Psoas muscle (tissue), 8 donors: Measurements from ENCODE around the gene ABCB7. TPM values are rescaled to one million over a fixed set of nuclear protein-coding genes. Genes with fewer than 3 reads are reported as not detected.
"Not testable (repeated sequence)": the region's sequence is repeated elsewhere in the genome, so short reads cannot be mapped to it uniquely, and the experiment has no call there.

Experiments
- ATAC-seq, 4 donors: fragments of 200-7000 bp; cut with Tn5 transposase; one replicate each; pipeline ENCODE4 v1.9.1; 2020; ENCODE audit warnings: moderate library complexity in 3 of 4, mild to moderate bottlenecking in 2 of 4
- DNase-seq, 2 donors: peaks; one replicate each; pipeline ENCODE4 v3.0.0-alpha.2; 2020
- H3K27ac ChIP-seq: fragments of 200-600 bp; one replicate; pipeline ENCODE4 v1.8.0; 2022
- H3K27me3 ChIP-seq, 3 donors: fragments of 200-600 bp in 1 of 3; one replicate each; pipeline versions ENCODE4 v1.6.1 to v1.8.0; 2013 to 2022; ENCODE audit warnings: low read length in 2 of 3, mild to moderate bottlenecking in 2 of 3, moderate library complexity in 1 of 3; ENCODE audit not compliant: insufficient read depth in 3 of 3
- H3K36me3 ChIP-seq, 2 donors: fragments of 200-600 bp in 1 of 2; one replicate each; pipeline versions ENCODE4 v1.6.1 to v1.8.0; 2013 to 2022; ENCODE audit warnings: low read depth in 1 of 2, mild to moderate bottlenecking in 1 of 2, moderate library complexity in 1 of 2; ENCODE audit not compliant: insufficient read depth in 1 of 2
- H3K4me1 ChIP-seq: fragments of 200-600 bp; one replicate; pipeline ENCODE4 v1.8.0; 2022
- H3K4me3 ChIP-seq: fragments of 200-600 bp; one replicate; pipeline ENCODE4 v1.8.0; 2022; ENCODE audit warnings: mild to moderate bottlenecking
- H3K9me3 ChIP-seq: fragments of 200-600 bp; one replicate; pipeline ENCODE4 v1.8.0; 2022
- CTCF ChIP-seq: fragments of 200-600 bp; IDR thresholded peaks from one replicate; pipeline ENCODE4 v1.8.0; 2022; ENCODE audit warnings: antibody characterized with exemption
- WGBS, 3 donors: extraction: QIAGEN DNeasy Blood & Tissue Kit; methylation state at CpG; one replicate each; pipeline versions ENCODE4 v1.1.6 to v1.1.7; 2013; 5-methylcytosine and 5-hydroxymethylcytosine counted together
- intact Hi-C, 2 donors: fragments of 100-400 bp; cut with DNase I; formaldehyde crosslinking; loops; one replicate each; pipeline versions ENCODE4 v1.11.0 to v1.14.2; 2022
- polyA plus RNA-seq, 3 donors: library from polyadenylated mRNA; stranded (reverse); fragments of 200-250 nt; gene quantifications; one replicate each; pipeline ENCODE4 v1.2.3, GENCODE V29; 2013
- total RNA-seq, 4 donors: library from RNA; stranded (reverse); fragmentation: NEBNext Ultra II Directional in 2 of 4; extraction: Animal tissue kit (Norgen Biotek cat#: 25700) in 2 of 4; gene quantifications; one replicate each; pipeline versions ENCODE4 v1.2.1 to v1.2.4, GENCODE V29; 2021 to 2023
- donor health status: healthy with polysubstance abuse.
- donor health status: DM: no; HTN: no; CAD: no; lungs with moderate emphysema.
- donor health status: Bipolar disorder and iron deficiency.
- donor health status: healthy.
- donor health status: DM: yes; HTN: yes; CAD: no.
- donor health status: DM: no; HTN: no; CAD: no.
- donor health status: DM: no; HTN: no; CAD: no.
- donor health status: DM: yes; HTN: yes; CAD: no.

Gene ABCB7
- total and polyA plus RNA-seq, 7 donors, result 9.1 to 39.6 (median 23.6) TPM

- ATAC-seq, result no peak
- Histone ChIP-seq H3K27me3 (peaks cover 0 to 2% (median 0%) of the 10 kb centered on the region in 3 donors), H3K4me3 (no peak overlapping the region), H3K4me1 (no peaks in the 10 kb centered on the region), H3K27ac (no peak overlapping the region), H3K9me3 (peaks cover 1% of the 10 kb centered on the region), H3K36me3 (no peaks in the 10 kb centered on the region)
- no peak for DNase-seq
- no peak for TF ChIP-seq CTCF
- 40 to 47% (median 47%) methylated on average over 1 of the region's 1 CpG for WGBS, 3 donors
- intact Hi-C loops, result no loop called here
Measured at GRCh38 chrX:75051047-75051446, 105.0 kb downstream of the ABCB7 start.

- Histone ChIP-seq H3K27ac (no peak overlapping the region), H3K36me3 (no peaks in the 10 kb centered on the region), H3K4me3 (no peak overlapping the region), H3K9me3 (peaks cover 22% of the 10 kb centered on the region), H3K27me3 (no peaks in the 10 kb centered on the region), H3K4me1 (no peaks in the 10 kb centered on the region)
- intact Hi-C loops, result loop anchor here in 1 of 2 donors (5.0 kb wide), 1 partner anchor 42 kb away; no protein-coding TSS in a partner anchor
- no peak for DNase-seq
- TF ChIP-seq CTCF, result no peak
- no peak for ATAC-seq
Measured at GRCh38 chrX:75045369-75045768, 110.7 kb downstream of the ABCB7 start.

- H3K27ac ChIP-seq, H3K4me1 ChIP-seq, H3K36me3 ChIP-seq, H3K27me3 ChIP-seq, ATAC-seq, H3K4me3 ChIP-seq, intact Hi-C loops, DNase-seq: not testable (repeated sequence)
- peaks cover 22% of the 10 kb centered on the region for H3K9me3 ChIP-seq
- WGBS, 3 donors, result 82 to 94% (median 88%) methylated on average over 2 of the region's 4 CpGs
Measured at GRCh38 chrX:75044142-75044541, 111.9 kb downstream of the ABCB7 start.

GRCh38 chrX:75038925-75039324 lies 117.2 kb downstream of the ABCB7 start:
- Histone ChIP-seq H3K9me3 (peaks cover 20% of the 10 kb centered on the region), H3K36me3 (no peaks in the 10 kb centered on the region), H3K4me3 (no peak overlapping the region), H3K27ac (no peak overlapping the region), H3K27me3 (peaks cover 0 to 2% (median 0%) of the 10 kb centered on the region in 3 donors), H3K4me1 (no peaks in the 10 kb centered on the region)
- TF ChIP-seq CTCF, result no peak
- ATAC-seq (no peak), DNase-seq (no peak)
- intact Hi-C loops, result no loop called here
- WGBS, 3 donors, result 42 to 80% (median 53%) methylated on average over 1 of the region's 1 CpG

Other genes with a start within 250 kb of the ABCB7 start
- gene NEXMIF, start 230.8 kb downstream of the ABCB7 start, total RNA-seq, result under 1 TPM in 3 of 4 donors, not detected in 1; 0.08 to 0.13 (median 0.08) TPM
- gene NEXMIF, start 230.8 kb downstream of the ABCB7 start, polyA plus RNA-seq, result under 1 TPM; 0.01 TPM
- gene UPRT, start 117.8 kb upstream of the ABCB7 start, total RNA-seq, result 10 to 100 TPM in 3 of 4 donors, 1 to 10 TPM in 1; 9.0 to 10.5 (median 10.4) TPM
- 10 to 100 TPM in 1 of 3 donors, 1 to 10 TPM in 2; 7.6 to 11.7 (median 9.8) TPM for gene UPRT, start 117.8 kb upstream of the ABCB7 start, polyA plus RNA-seq